Measurements from ENCODE around the gene FBXO42.

DNA sequence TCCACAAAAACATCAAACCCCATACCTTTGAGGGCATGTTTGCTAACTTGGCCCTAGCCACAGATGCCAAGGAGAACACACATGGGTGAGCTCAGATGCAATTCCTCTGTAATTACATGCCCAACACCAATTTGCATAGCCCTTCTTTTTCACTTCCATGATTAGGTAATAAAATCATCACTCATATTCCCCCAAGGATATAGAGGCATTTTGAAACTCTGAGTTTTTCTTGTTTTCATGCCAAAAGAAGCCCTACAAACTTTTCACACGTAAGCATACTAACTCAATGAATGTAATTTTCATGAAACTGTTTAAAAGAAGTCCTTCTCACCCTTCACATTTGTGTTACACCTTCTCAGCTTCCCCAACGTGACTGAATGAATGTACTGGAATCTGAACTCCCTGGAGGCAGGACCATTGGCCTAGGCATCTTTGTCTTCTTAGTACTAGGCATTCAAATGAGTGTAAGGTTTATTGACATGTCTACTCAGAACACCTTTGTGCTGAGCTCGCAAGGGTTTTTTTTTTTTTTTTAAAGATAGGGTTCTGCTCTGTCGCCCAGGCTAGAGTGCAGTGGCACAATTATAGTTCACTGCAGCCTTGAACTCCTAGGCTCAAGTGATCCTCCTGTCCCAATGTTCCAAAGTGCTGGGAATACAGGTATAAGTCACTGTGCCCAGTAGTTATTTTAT, 31.0 kb downstream of the FBXO42 start:
- TF ChIP-seq ARNT (IDR thresholded peaks at IDR 0.05), result no peak
- TF ChIP-seq FOXA1 (IDR thresholded peaks at IDR 0.05), result no peak
- TF ChIP-seq SUZ12 (IDR thresholded peaks at IDR 0.05), result no peak
- no peak for TF ChIP-seq FOXK2 (IDR thresholded peaks at IDR 0.05)
- TF ChIP-seq ELF4 (IDR thresholded peaks at IDR 0.05), result no peak
- TF ChIP-seq SP1 (IDR thresholded peaks at IDR 0.05), result no peak
- TF ChIP-seq CTBP1 (IDR thresholded peaks at IDR 0.05; ENCODE audit: borderline replicate concordance), result no peak
- no peak for TF ChIP-seq BHLHE40 (IDR thresholded peaks at IDR 0.05; ENCODE audit: borderline replicate concordance)
- TF ChIP-seq TARDBP (IDR thresholded peaks at IDR 0.05), result no peak

Measured in HEK293T (cell line).